ENCODE results near the gene LRRC8D.

GRCh38 chr1:89911191-89911991, 90.6 kb downstream of the LRRC8D start:
- no peak for TF ChIP-seq CTCF (IDR thresholded peaks at IDR 0.05)
- TF ChIP-seq SIN3A (IDR thresholded peaks at IDR 0.05; ENCODE audit: borderline replicate concordance, insufficient read depth, low read depth, low read length), result no peak

Data from Panc1 (cell line).